ENCODE results near the gene STOML2.

- TF ChIP-seq CTCF (IDR thresholded peaks at IDR 0.05) = no peak
- TF ChIP-seq POLR2A (IDR thresholded peaks at IDR 0.05) = no peak
Observed at GRCh38 chr9:35070823-35071813, 31.8 kb downstream of the STOML2 start.
